ENCODE results near the gene CUL9. TPM values are rescaled to one million over a fixed set of nuclear protein-coding genes. Genes with fewer than 3 reads are reported as not detected.

CUL9 gene
- total RNA-seq, 1 donor from 2014 or later = 15.6 TPM

- DNase-seq (ENCODE audit: low spot score) = no peak
- intact Hi-C loops (cut with DNase I) = no loop called here
These were observed 39.3 kb downstream of the CUL9 start for GRCh38 chr6:43221046-43221972.

DNA sequence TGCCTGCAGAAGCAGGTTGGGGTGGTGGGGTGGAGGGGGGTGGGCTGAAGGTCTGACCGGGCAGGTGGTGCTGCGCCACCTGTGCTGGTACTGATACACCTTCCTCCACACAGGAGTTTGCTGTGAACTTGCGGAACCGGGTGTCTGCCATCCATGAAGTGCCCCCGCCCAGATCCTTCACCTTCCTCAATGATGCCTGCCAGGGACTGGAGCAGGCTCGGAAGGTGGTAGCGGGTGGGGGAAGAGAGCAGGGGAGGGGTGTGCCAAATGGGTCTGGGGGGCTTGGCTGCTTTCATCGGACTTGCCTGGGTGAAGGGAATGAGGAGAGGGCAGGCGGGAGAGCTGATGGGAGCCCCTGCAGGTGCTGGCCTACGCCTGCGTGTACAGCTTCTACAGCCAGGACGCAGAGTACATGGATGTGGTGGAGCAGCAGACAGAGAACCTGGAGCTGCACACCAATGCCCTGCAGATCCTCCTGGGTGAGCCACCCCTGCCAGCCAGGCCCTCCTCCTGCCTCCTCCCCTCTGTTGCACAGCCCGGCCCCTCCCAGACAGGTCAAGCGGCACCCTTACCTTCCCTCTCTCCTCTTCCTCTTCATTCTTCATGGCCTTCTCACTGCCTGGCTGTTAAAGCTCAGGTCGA, 40.5 kb downstream of the CUL9 start:
- intact Hi-C loops (cut with DNase I) = no loop called here
- DNase-seq (ENCODE audit: low spot score) = peak; percentile 54

- no peak for DNase-seq (ENCODE audit: low spot score)
- intact Hi-C loops (cut with DNase I) = no loop called here
These were observed 41.2 kb downstream of the CUL9 start for GRCh38 chr6:43223175-43223574.

GRCh38 chr6:43226192-43226851, 44.3 kb downstream of the CUL9 start:
- intact Hi-C loops (cut with DNase I) = no loop called here
- no peak for DNase-seq (ENCODE audit: low spot score)

GRCh38 chr6:43228951-43229802, 47.2 kb downstream of the CUL9 start, which contains the start of gene DNPH1:
DNPH1 (minus strand) TSS chr6:43229481; CDS start chr6:43229456, 25 bp downstream.
- intact Hi-C loops (cut with DNase I) = no loop called here
- DNase-seq (ENCODE audit: low spot score) = peak; percentile 89

DNA sequence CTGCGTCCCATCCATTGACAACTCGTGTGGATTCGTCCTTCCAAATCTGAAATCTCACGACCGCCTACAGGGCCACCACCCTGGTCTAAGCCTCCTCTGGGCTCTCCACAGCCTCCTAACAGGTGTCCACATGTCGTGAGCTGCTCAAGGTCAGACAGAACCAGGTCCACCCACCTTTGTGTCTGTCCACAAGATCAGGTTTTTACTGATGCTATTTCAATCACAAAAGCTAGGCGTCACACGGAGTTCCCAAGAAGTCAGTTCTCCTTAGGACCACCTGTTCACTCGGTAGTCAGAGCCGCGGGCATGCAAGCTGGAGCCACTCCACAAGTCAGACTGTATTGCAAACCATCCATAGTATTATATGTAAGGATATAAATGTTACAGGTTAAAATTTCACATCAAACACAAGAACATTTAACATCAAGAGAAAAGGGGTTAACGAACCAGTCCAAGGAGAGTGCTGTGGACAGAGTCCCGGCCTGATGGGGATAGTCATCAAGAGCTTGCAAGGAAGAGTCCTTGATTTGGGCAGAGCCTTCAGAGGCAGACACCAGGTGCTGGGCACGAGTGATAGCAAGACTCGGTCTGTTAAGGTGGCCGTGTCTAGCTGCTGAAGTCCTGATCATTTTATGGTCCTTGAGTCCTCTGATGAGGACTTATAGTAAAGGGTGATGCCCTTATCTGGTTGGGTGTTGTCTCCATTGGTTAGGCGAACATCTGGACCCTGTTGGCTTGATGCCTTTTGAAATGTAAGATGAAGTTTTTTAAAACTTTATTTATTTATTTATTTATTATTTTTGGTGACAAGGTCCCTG, 48.0 kb downstream of the CUL9 start:
- DNase-seq (ENCODE audit: low spot score) = no peak
- intact Hi-C loops (cut with DNase I) = no loop called here

GRCh38 chr6:43231053-43231452, 49.1 kb downstream of the CUL9 start:
- intact Hi-C loops (cut with DNase I) = no loop called here
- no peak for DNase-seq (ENCODE audit: low spot score)

GRCh38 chr6:43231735-43232450, 49.9 kb downstream of the CUL9 start:
- intact Hi-C loops (cut with DNase I) = no loop called here
- no peak for DNase-seq (ENCODE audit: low spot score)

- DNase-seq (ENCODE audit: low spot score) = no peak
These were observed 53.8 kb downstream of the CUL9 start for GRCh38 chr6:43235841-43236240.

DNA sequence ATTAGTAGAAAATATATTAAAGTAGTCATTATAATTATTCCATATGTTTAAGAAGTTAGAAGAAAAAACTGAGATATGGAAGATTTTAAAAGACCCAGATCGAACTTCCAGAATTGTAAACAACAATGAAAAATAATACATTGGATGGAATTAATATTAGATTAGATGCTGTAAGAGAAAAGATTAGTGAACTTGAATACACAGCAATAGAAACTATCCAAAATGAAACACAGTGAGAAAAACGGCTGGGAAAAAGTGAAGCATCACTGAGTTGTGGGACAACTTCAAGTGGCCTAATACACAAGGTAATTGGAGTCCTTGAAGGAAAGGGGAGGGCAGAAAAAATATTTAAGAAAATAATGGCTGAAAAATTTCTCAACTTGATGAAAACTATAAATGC, 57.1 kb downstream of the CUL9 start:
- intact Hi-C loops (cut with DNase I) = no loop called here
- no peak for DNase-seq (ENCODE audit: low spot score)

More at GRCh38 chr6:43235841-43236240, 53.8 kb downstream of the CUL9 start:
- intact Hi-C loops (cut with DNase I) = no loop called here

- intact Hi-C loops (cut with DNase I) = no loop called here
- DNase-seq (ENCODE audit: low spot score) = no peak
These were observed 59.0 kb downstream of the CUL9 start for GRCh38 chr6:43240950-43241349.

DNA sequence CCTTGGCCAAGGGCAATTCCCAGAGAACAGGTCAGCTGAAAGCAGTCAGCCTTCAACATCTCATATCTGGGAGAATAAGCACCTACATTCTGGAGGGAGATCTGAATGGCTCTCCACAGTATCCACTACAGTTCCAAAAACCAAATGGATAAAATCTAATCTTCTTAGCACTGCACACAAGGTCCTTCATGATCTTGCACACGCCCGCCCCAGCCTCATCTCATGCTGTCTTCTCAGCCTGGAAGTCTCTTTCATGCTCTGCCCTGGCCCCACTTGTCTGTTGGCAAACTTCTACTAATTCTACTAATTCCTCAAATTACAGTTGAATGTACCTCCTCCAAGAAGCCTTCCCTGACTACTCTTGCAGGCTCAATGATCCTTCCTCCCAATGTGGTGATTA, 59.5 kb downstream of the CUL9 start:
- intact Hi-C loops (cut with DNase I) = no loop called here
- DNase-seq (ENCODE audit: low spot score) = no peak

DNA sequence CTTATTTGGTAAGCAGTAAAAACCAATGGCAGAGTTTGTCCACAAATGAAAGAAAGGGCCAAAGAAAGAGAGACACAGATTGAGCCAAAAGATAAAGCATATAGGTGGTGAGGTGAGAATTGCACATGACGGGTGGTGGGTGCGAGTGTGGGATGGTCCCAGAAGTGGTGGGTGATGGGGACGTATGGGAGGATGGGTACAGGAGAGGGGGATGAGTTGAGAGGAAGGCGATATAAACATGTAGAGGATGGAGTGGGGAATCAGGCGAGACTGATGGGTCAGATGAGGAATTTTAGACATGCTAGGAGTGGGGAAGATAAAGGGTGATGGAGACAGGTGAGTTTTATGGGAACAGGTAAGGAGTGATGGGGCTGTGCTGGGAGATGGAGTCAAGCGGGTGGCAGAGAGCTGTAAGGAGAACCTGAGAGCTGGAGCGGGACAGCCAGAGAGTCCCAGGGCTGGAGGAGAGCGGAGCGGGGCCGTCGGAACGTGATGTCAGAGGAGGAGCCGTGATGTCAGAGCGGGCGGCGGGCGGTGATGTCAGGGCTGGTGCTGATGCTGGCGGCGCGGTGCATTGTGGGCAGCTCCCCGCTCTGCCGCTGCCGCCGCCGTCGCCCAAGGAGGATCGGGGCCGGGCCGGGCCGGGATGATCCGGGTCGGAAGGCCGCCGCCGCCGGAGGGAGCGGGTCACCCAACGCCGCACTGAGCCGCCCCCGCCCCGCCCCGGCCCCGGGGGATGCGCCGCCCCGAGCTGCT, 61.1 kb downstream of the CUL9 start, which contains the start of gene TTBK1:
Gene TTBK1 (plus strand): TSS at position 574 of the 756 bp plus-strand sequence. CDS start 3,180 bp downstream, outside the sequence.
- intact Hi-C loops (cut with DNase I) = no loop called here
- DNase-seq (ENCODE audit: low spot score) = no peak

- intact Hi-C loops (cut with DNase I) = no loop called here
- DNase-seq (ENCODE audit: low spot score) = no peak
These were observed 61.8 kb downstream of the CUL9 start for GRCh38 chr6:43243664-43244321.

DNA sequence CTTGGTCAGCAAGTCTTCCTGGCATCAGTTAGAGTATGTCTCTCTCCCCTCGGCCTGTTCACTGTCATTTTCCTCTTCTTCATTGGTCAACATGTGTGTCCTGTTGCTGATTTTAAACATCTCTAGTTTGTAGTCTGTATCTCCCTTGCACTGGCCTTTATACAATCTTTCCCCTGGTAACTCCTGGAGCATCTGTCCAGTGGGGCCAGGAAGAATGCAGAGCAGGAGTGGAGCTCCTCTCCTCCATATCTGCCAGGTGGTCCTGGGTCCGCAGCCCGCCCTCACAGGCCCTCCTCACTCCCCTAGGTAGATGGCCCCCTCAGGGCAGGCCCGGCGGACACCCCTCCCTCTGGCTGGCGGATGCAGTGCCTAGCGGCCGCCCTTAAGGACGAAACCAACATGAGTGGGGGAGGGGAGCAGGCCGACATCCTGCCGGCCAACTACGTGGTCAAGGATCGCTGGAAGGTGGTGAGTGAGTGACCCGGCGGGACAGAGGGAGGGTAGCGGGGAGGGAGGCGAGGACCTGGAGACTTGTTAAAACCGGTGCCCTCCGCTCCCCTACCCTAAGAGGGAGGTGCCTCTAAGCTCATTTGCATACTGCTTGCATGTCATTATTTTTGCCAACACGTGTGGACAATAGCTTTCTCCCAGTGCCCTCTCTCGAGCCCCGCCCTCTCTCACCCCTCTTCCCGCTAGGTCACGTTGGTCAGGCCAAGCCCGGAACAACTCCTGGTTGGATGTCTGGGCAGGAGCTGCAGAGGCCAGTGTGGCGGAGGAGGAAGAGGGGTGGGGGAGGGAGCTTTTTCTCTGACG, 64.5 kb downstream of the CUL9 start:
- DNase-seq (ENCODE audit: low spot score) = no peak
- intact Hi-C loops (cut with DNase I) = loop anchor here (5.0 kb wide), 1 partner anchor 64 kb away; the partner anchor contains the start of gene CUL9

All from cardiac septum (tissue), 1 donor.